Endodermal cell (in vitro differentiated cells): ENCODE measurements around the gene ADGRB2. TPM values are rescaled to one million over a fixed set of nuclear protein-coding genes. Genes with fewer than 3 reads are reported as not detected.
A peak's percentile ranks its signal among the peaks of the same experiment; 100 is the strongest.

Source experiments
- DNase-seq: peaks from one replicate; pipeline ENCODE4 v3.0.0-alpha.2; 2017
- H3K27ac ChIP-seq: 2 replicates; pipeline ENCODE4 v1.5.1; 2013; ENCODE audit warnings: mild to moderate bottlenecking, low read depth, low read length, moderate library complexity
- H3K27me3 ChIP-seq: 2 replicates; pipeline ENCODE4 v1.6.1; 2013; ENCODE audit warnings: mild to moderate bottlenecking, low read length, moderate library complexity; ENCODE audit not compliant: insufficient read depth, control insufficient read depth, poor library complexity, severe bottlenecking
- H3K36me3 ChIP-seq: 2 replicates; pipeline ENCODE4 v1.7.0; 2013; ENCODE audit warnings: mild to moderate bottlenecking, low read length, moderate library complexity; ENCODE audit not compliant: control insufficient read depth, insufficient read depth
- H3K4me1 ChIP-seq: one replicate; pipeline ENCODE4 v1.7.0; 2013; ENCODE audit warnings: low read length; ENCODE audit not compliant: control insufficient read depth, insufficient read depth
- H3K4me3 ChIP-seq: 2 replicates; pipeline ENCODE4 v1.5.1; 2013; ENCODE audit warnings: mild to moderate bottlenecking, low read length, moderate library complexity
- H3K9ac ChIP-seq: 2 replicates; pipeline ENCODE4 v1.6.1; 2013; ENCODE audit warnings: mild to moderate bottlenecking, low read length, moderate library complexity; ENCODE audit not compliant: poor library complexity, severe bottlenecking; ENCODE audit errors: extremely low read depth
- H3K9me3 ChIP-seq: 2 replicates; pipeline ENCODE4 v1.6.1; 2013; ENCODE audit warnings: mild to moderate bottlenecking, low read length, moderate library complexity; ENCODE audit not compliant: control insufficient read depth
- H3K27ac Mint-ChIP-seq: 2 replicates; pipeline ENCODE4 v1.8.0; 2020; ENCODE audit warnings: mixed read lengths
- H3K27me3 Mint-ChIP-seq: 2 replicates; pipeline ENCODE4 v1.8.0; 2021; ENCODE audit warnings: mild to moderate bottlenecking, mixed read lengths; ENCODE audit not compliant: insufficient read depth
- H3K36me3 Mint-ChIP-seq: 2 replicates; pipeline ENCODE4 v1.8.0; 2020; ENCODE audit warnings: low read depth, mixed read lengths
- H3K4me1 Mint-ChIP-seq: 2 replicates; pipeline ENCODE4 v1.8.0; 2020; ENCODE audit warnings: mixed read lengths
- H3K4me3 Mint-ChIP-seq: 2 replicates; pipeline ENCODE4 v1.8.0; 2020; ENCODE audit warnings: mild to moderate bottlenecking, moderate library complexity, mixed read lengths
- H3K9me3 Mint-ChIP-seq: 2 replicates; pipeline ENCODE4 v1.8.0; 2020; ENCODE audit warnings: mild to moderate bottlenecking, mixed read lengths
- CTCF ChIP-seq: fragments of 200-600 bp; sonication (generic); conservative IDR thresholded peaks from 2 replicates; pipeline ENCODE4 v1.5.0; 2021; ENCODE audit warnings: antibody characterized with exemption, mild to moderate bottlenecking
- WGBS, 2 experiments: methylation state at CpG; one replicate each; pipeline versions ENCODE4 v1.1.5 to v1.1.7; 2013; ENCODE audit warnings: missing lambda C conversion rate in 2 of 2, mixed read lengths in 1 of 2; ENCODE audit not compliant: insufficient coverage in 1 of 2, insufficient read length in 1 of 2; 5-methylcytosine and 5-hydroxymethylcytosine counted together
- total RNA-seq, 2 donors: library from RNA; stranded (reverse); fragmentation: NEBNext Ultra II Directional in 1 of 2; extraction: Animal tissue kit (Norgen Biotek cat#: 25700) in 1 of 2; gene quantifications; 2 replicates in 1 of 2; 3 replicates in 1 of 2; pipeline ENCODE4 v1.2.1, GENCODE V29; 2021

ADGRB2 gene
- total RNA-seq, 2 donors from 2014 or later, result 13.1 to 22.7 TPM

GRCh38 chr1:31801458-31801857, 37.3 kb upstream of the ADGRB2 start:
- Mint-ChIP-seq H3K9me3 (no peaks in the 10 kb centered on the region), H3K27ac (no peak overlapping the region), H3K4me1 (no peaks in the 10 kb centered on the region), H3K36me3 (no peaks in the 10 kb centered on the region), H3K27me3 (peaks cover 2% of the 10 kb centered on the region), H3K4me3 (no peak overlapping the region)
- H3K9me3 ChIP-seq, result no peaks in the 10 kb centered on the region
- H3K4me1 ChIP-seq, result peaks cover 9% of the 10 kb centered on the region
- no peak overlapping the region for H3K9ac ChIP-seq
- no peak overlapping the region for H3K27ac ChIP-seq
- no peak for TF ChIP-seq CTCF
- 91% methylated on average over 1 of the region's 1 CpG; no CpG with 5 or more reads in 1 of the 2 experiments for WGBS, 2 experiments
- no peaks in the 10 kb centered on the region for H3K27me3 ChIP-seq
- H3K36me3 ChIP-seq, result no peaks in the 10 kb centered on the region
- H3K4me3 ChIP-seq, result no peak overlapping the region
- no peak for DNase-seq

DNA sequence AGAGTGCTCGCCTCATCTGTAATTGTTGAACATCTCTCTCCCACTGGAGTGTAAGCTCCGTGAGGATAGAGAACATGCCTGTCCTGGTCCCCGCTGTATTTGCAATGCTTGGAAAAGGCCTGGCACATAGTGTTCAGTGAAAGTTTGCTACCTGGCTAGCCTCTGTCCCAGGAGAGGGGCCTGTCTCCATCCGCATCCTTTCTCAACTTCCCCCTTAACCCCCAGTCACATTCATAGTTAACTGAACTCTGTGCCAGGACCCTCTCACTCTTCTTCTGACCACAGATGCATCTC, 36.5 kb upstream of the ADGRB2 start:
- Mint-ChIP-seq H3K36me3 (no peaks in the 10 kb centered on the region), H3K4me3 (no peak overlapping the region), H3K27ac (no peak overlapping the region), H3K9me3 (no peaks in the 10 kb centered on the region), H3K27me3 (peaks cover 2% of the 10 kb centered on the region), H3K4me1 (no peaks in the 10 kb centered on the region)
- no peak overlapping the region for H3K4me3 ChIP-seq
- no peaks in the 10 kb centered on the region for H3K27me3 ChIP-seq
- no peaks in the 10 kb centered on the region for H3K36me3 ChIP-seq
- H3K27ac ChIP-seq, result no peak overlapping the region
- peaks cover 9% of the 10 kb centered on the region for H3K4me1 ChIP-seq
- no peaks in the 10 kb centered on the region for H3K9me3 ChIP-seq
- WGBS, 2 experiments, result 90 to 92% methylated on average over 3 to 4 of the region's 4 CpGs
- TF ChIP-seq CTCF, result no peak
- H3K9ac ChIP-seq, result no peak overlapping the region
- no peak for DNase-seq

- H3K9ac ChIP-seq, result no peak overlapping the region
- DNase-seq, result peak; percentile 55
- no peak for TF ChIP-seq CTCF
- H3K4me1 Mint-ChIP-seq, result no peaks in the 10 kb centered on the region
- 90 to 94% methylated on average over 9 to 16 of the region's 16 CpGs for WGBS, 2 experiments
- H3K4me1 ChIP-seq, result peaks cover 9% of the 10 kb centered on the region
- no peaks in the 10 kb centered on the region for H3K27me3 ChIP-seq
- no peak overlapping the region for H3K27ac Mint-ChIP-seq
- no peak overlapping the region for H3K27ac ChIP-seq
- H3K27me3 Mint-ChIP-seq, result peaks cover 2% of the 10 kb centered on the region
- no peak overlapping the region for H3K4me3 ChIP-seq
- H3K9me3 Mint-ChIP-seq, result no peaks in the 10 kb centered on the region
- H3K36me3 ChIP-seq, result no peaks in the 10 kb centered on the region
- no peak overlapping the region for H3K4me3 Mint-ChIP-seq
- no peaks in the 10 kb centered on the region for H3K9me3 ChIP-seq
- no peaks in the 10 kb centered on the region for H3K36me3 Mint-ChIP-seq
Measured at GRCh38 chr1:31799895-31800673, 35.9 kb upstream of the ADGRB2 start.
